Measurements from ENCODE around the gene ATP7B. TPM values are rescaled to one million over a fixed set of nuclear protein-coding genes. Genes with fewer than 3 reads are reported as not detected.

Gene ATP7B
- total and polyA plus RNA-seq, 2 experiments from 2014 or later = 2.2 to 12.8 TPM

GRCh38 chr13:52043675-52044074 is 32.4 kb upstream of the ATP7B start:
- Histone ChIP-seq H3K4me1 (ENCODE audit: insufficient read depth) (no peaks in the 10 kb centered on the region), H3K79me2 (replicated peaks; ENCODE audit: insufficient read depth) (no peaks in the 10 kb centered on the region), H3K36me3 (ENCODE audit: insufficient read depth) (no peaks in the 10 kb centered on the region), H2AFZ (no peak overlapping the region), H3K4me3 (no peak overlapping the region), H3F3A (replicated peaks; ENCODE audit: low read depth) (no peaks in the 10 kb centered on the region), H3K9me2 (ENCODE audit: insufficient read depth) (no peaks in the 10 kb centered on the region), H3K27me3 (ENCODE audit: insufficient read depth) (no peaks in the 10 kb centered on the region), H3K27ac (ENCODE audit: low read depth) (no peak overlapping the region), H3K4me2 (no peak overlapping the region), H4K20me1 (replicated peaks; ENCODE audit: insufficient read depth) (no peaks in the 10 kb centered on the region)
- Mint-ChIP-seq H3K27me3 (ENCODE audit: insufficient read depth, low read depth, poor library complexity) (peaks cover 1% of the 10 kb centered on the region), H3K27ac (no peak overlapping the region), H3K36me3 (ENCODE audit: low read depth) (no peaks in the 10 kb centered on the region), H3K4me1 (peaks cover 3% of the 10 kb centered on the region; the same call in 1 of the 3 replicates), H3K4me3 (no peak overlapping the region), H3K9me3 (no peaks in the 10 kb centered on the region)
- DNase-seq (ENCODE audit: low spot score) (no peak), ATAC-seq (no peak)
- no peak for TF ChIP-seq ZNF462 (CRISPR knock-in tag; IDR thresholded peaks at IDR 0.05)
- no peak for TF ChIP-seq REST (IDR thresholded peaks at IDR 0.05; ENCODE audit: unreplicated experiment)
- no peak for TF ChIP-seq CREB1 (CRISPR knock-in tag; IDR thresholded peaks at IDR 0.05; ENCODE audit: low read depth)
- no peak for TF ChIP-seq ZNF114 (CRISPR knock-in tag; IDR thresholded peaks at IDR 0.05)
- TF ChIP-seq STAT1 (IDR thresholded peaks at IDR 0.05; ENCODE audit: unreplicated experiment) = no peak
- TF ChIP-seq ETS1 (IDR thresholded peaks at IDR 0.05) = no peak
- no peak for TF ChIP-seq JUNB (IDR thresholded peaks at IDR 0.05; ENCODE audit: unreplicated experiment)
- TF ChIP-seq EZH2 (IDR thresholded peaks at IDR 0.05; ENCODE audit: low read depth, unreplicated experiment) = no peak
- TF ChIP-seq NANOG (IDR thresholded peaks at IDR 0.05; ENCODE audit: borderline replicate concordance) = no peak
- TF ChIP-seq POLR2AphosphoS5 (IDR thresholded peaks at IDR 0.05; ENCODE audit: low read depth) = no peak
- no peak for TF ChIP-seq CTCF (conservative IDR thresholded peaks at IDR 0.05; ENCODE audit: low read depth in 2 of 2)
- no peak for TF ChIP-seq EZH2phosphoT487 (IDR thresholded peaks at IDR 0.05; ENCODE audit: unreplicated experiment)
- no peak for TF ChIP-seq ZNF331 (CRISPR knock-in tag; IDR thresholded peaks at IDR 0.05; ENCODE audit: low read depth)
